ENCODE measurements around the gene S1PR4.
A peak's percentile ranks its signal among the peaks of the same experiment; 100 is the strongest.

DNA sequence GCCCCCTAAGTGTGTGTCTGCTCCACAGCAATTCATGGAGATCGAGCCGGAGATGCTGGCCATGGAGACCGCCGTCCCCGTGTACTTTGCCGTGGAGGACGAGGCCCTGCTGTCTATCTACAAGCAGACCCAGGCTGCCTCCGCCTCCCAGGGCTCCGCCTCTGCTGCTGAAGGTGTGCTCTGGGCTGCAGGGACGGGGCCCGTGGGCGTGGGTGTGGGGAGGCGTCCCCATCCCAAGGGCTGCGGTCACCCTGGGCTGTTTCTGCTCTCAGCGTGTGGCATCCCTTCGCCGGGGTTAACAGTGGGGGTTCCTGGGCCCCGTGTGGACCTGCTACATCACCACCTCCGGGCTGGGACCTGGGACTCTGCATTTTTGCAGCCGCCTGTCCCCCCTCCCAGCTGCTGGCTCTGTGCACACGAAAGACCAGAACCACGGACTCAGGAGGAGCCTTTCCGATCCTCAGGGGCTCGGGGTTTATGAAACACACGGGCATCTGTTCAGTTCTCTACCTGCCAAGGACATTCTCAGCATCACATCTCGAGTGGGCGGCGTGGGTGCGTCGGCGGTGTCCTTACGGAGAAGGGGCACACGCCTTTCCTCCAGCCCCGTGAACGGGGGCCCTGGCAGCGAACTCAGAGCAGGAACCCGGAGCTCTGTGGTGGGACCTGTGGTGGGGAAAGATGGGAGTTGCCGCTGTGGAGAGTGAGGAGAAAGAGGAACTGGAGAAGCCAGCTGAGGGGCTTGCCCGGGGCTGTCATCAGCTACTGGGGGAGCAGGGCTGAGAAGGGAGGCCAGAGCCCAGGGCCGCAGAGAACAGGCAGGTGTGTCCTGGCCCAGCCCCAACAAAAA is 14.9 kb downstream of the S1PR4 start:
- TF ChIP-seq ZNF274 (IDR thresholded peaks at IDR 0.05; ENCODE audit: borderline replicate concordance, low read depth, low read length), result no peak
- TF ChIP-seq CTCF (IDR thresholded peaks at IDR 0.05 in 2 of 3, conservative IDR thresholded peaks at IDR 0.05 in 1 of 3; ENCODE audit: insufficient read depth in 2 of 3, low read depth in 1 of 3, low read length in 3 of 3), result no peak
- TF ChIP-seq ZNF407 (IDR thresholded peaks at IDR 0.05; ENCODE audit: low read depth), result no peak
- TF ChIP-seq, protein P1, sequence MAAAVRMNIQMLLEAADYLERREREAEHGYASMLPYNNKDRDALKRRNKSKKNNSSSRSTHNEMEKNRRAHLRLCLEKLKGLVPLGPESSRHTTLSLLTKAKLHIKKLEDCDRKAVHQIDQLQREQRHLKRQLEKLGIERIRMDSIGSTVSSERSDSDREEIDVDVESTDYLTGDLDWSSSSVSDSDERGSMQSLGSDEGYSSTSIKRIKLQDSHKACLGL (CRISPR knock-in tag; IDR thresholded peaks at IDR 0.05; ENCODE audit: borderline replicate concordance, poor library complexity, severe bottlenecking), result no peak
- TF ChIP-seq IRF9 (tag; IDR thresholded peaks at IDR 0.05), result no peak
- TF ChIP-seq CBX5 (IDR thresholded peaks at IDR 0.05; ENCODE audit: borderline replicate concordance, low read depth), result no peak
- TF ChIP-seq MEF2D (tag; conservative IDR thresholded peaks at IDR 0.05; ENCODE audit: low read depth), result no peak
- TF ChIP-seq KLF16 (IDR thresholded peaks at IDR 0.05), result no peak
- no peak for TF ChIP-seq ZNF23 (CRISPR knock-in tag; IDR thresholded peaks at IDR 0.05)
- no peak for TF ChIP-seq CHD2 (IDR thresholded peaks at IDR 0.05; ENCODE audit: low read depth, low read length)
- TF ChIP-seq EGR1 (conservative IDR thresholded peaks at IDR 0.05), result peak; percentile 78
- TF ChIP-seq ZFP36 (IDR thresholded peaks at IDR 0.05; ENCODE audit: low read depth, low read length, partially characterized antibody), result no peak
- TF ChIP-seq POLR2A (conservative IDR thresholded peaks at IDR 0.05), result no peak
- TF ChIP-seq SIRT6 (IDR thresholded peaks at IDR 0.05; ENCODE audit: low read depth, low read length), result no peak

All from K562 (cell line).